Hepatocyte (in vitro differentiated cells): ENCODE results near the gene C1orf232. TPM values are rescaled to one million over a fixed set of nuclear protein-coding genes. Genes with fewer than 3 reads are reported as not detected.

ENCODE experiments used
- DNase-seq: peaks from one replicate; pipeline ENCODE4 v3.0.0-alpha.2; 2016; ENCODE audit warnings: low spot score
- H2AFZ ChIP-seq: fragments of 200-600 bp; sonication (generic); 2 replicates; pipeline ENCODE4 v1.6.0; 2016; ENCODE audit warnings: antibody characterized with exemption, mild to moderate bottlenecking
- H3K27ac ChIP-seq: fragments of 200-600 bp; sonication (generic); 2 replicates; pipeline ENCODE4 v1.5.1; 2016; ENCODE audit warnings: mild to moderate bottlenecking
- H3K27me3 ChIP-seq: fragments of 200-600 bp; sonication (generic); 2 replicates; pipeline ENCODE4 v1.6.1; 2016
- H3K36me3 ChIP-seq: fragments of 200-600 bp; sonication (generic); replicated peaks from 2 replicates; pipeline ENCODE4 v1.5.1; 2016; ENCODE audit warnings: low read depth; ENCODE audit not compliant: insufficient read depth
- H3K4me1 ChIP-seq: fragments of 200-600 bp; sonication (generic); 2 replicates; pipeline ENCODE4 v1.5.1; 2016; ENCODE audit warnings: mild to moderate bottlenecking, moderate library complexity; ENCODE audit not compliant: insufficient read depth
- H3K4me2 ChIP-seq: fragments of 200-600 bp; sonication (generic); 2 replicates; pipeline ENCODE4 v1.6.0; 2016
- H3K4me3 ChIP-seq: fragments of 200-600 bp; sonication (generic); 2 replicates; pipeline ENCODE4 v1.5.1; 2016; ENCODE audit warnings: mild to moderate bottlenecking
- H3K79me2 ChIP-seq: fragments of 200-600 bp; sonication (generic); 2 replicates; pipeline ENCODE4 v1.6.0; 2017; ENCODE audit warnings: mild to moderate bottlenecking
- H3K9me2 ChIP-seq: fragments of 200-600 bp; sonication (generic); replicated peaks from 2 replicates; pipeline ENCODE4 v1.6.0; 2017; ENCODE audit warnings: mild to moderate bottlenecking; ENCODE audit not compliant: insufficient read depth
- H3K9me3 ChIP-seq: fragments of 200-600 bp; sonication (generic); 2 replicates; pipeline ENCODE4 v1.5.1; 2016; ENCODE audit warnings: low read depth, mild to moderate bottlenecking
- H4K20me1 ChIP-seq: fragments of 200-600 bp; sonication (generic); 2 replicates; pipeline ENCODE4 v1.6.0; 2016; ENCODE audit warnings: mild to moderate bottlenecking; ENCODE audit not compliant: insufficient read depth, poor library complexity, severe bottlenecking
- CTCF ChIP-seq: fragments of 200-600 bp; sonication (generic); IDR thresholded peaks from 2 replicates; pipeline ENCODE4 v1.5.1; 2016; ENCODE audit warnings: antibody characterized with exemption, mild to moderate bottlenecking; ENCODE audit not compliant: poor library complexity
- EZH2 ChIP-seq: fragments of 200-600 bp; sonication (generic); IDR thresholded peaks from 2 replicates; pipeline ENCODE4 v1.6.1; 2016; ENCODE audit warnings: antibody characterized with exemption, mild to moderate bottlenecking, borderline replicate concordance
- EZH2phosphoT487 ChIP-seq: fragments of 200-600 bp; sonication (generic); IDR thresholded peaks from one replicate; pipeline ENCODE4 v1.6.1; 2018; ENCODE audit warnings: antibody characterized with exemption, mild to moderate bottlenecking, low read depth, moderate library complexity; ENCODE audit not compliant: unreplicated experiment, severe bottlenecking
- WGBS: methylation state at CpG from one replicate; pipeline ENCODE4 v1.1.6; 2016; ENCODE audit warnings: low lambda C conversion rate; ENCODE audit errors: missing lambda C conversion rate; 5-methylcytosine and 5-hydroxymethylcytosine counted together
- polyA plus RNA-seq: library from polyadenylated mRNA; unstranded; fragments of >200 nt; fragmentation: Nextera tagmentation; extraction: Ambion mirVana; gene quantifications from 2 replicates; pipeline ENCODE4 v1.2.1, GENCODE V29; 2016
- total RNA-seq: library from RNA; depleted of rRNA; stranded (reverse); fragments of >200 nt; gene quantifications from 2 replicates; pipeline ENCODE4 v1.2.3, GENCODE V29; 2014

C1orf232 gene
- total and polyA plus RNA-seq, 2 experiments from 2014 or later, result not detected

GRCh38 chr1:26132128-26132833 is 36.5 kb downstream of the C1orf232 start:
- Histone ChIP-seq H3K4me1 (no peaks in the 10 kb centered on the region), H3K79me2 (no peaks in the 10 kb centered on the region), H3K4me2 (no peak overlapping the region), H2AFZ (no peak overlapping the region), H3K9me2 (no peaks in the 10 kb centered on the region), H3K27ac (no peak overlapping the region), H3K27me3 (no peaks in the 10 kb centered on the region), H4K20me1 (no peaks in the 10 kb centered on the region), H3K36me3 (no peaks in the 10 kb centered on the region), H3K9me3 (no peaks in the 10 kb centered on the region), H3K4me3 (no peak overlapping the region)
- no peak for DNase-seq
- 86% methylated on average over 5 of the region's 5 CpGs for WGBS
- TF ChIP-seq EZH2phosphoT487, result no peak
- TF ChIP-seq EZH2, result no peak
- no peak for TF ChIP-seq CTCF

- 76% methylated on average over 1 of the region's 1 CpG for WGBS
- Histone ChIP-seq H3K79me2 (no peaks in the 10 kb centered on the region), H3K4me2 (no peak overlapping the region), H3K36me3 (no peaks in the 10 kb centered on the region), H3K27me3 (no peaks in the 10 kb centered on the region), H3K9me2 (no peaks in the 10 kb centered on the region), H3K4me3 (no peak overlapping the region), H3K9me3 (no peaks in the 10 kb centered on the region), H4K20me1 (no peaks in the 10 kb centered on the region), H3K27ac (no peak overlapping the region), H3K4me1 (peaks cover 3% of the 10 kb centered on the region), H2AFZ (no peak overlapping the region)
- no peak for DNase-seq
- TF ChIP-seq EZH2phosphoT487 (no peak), CTCF (no peak), EZH2 (no peak)
These were observed 38.1 kb downstream of the C1orf232 start for GRCh38 chr1:26130695-26131094.

GRCh38 chr1:26129778-26130177 is 39.0 kb downstream of the C1orf232 start:
- H3K36me3 ChIP-seq, result no peaks in the 10 kb centered on the region
- H3K9me3 ChIP-seq, result no peaks in the 10 kb centered on the region
- WGBS, result 96% methylated on average over 4 of the region's 4 CpGs
- no peak overlapping the region for H3K27ac ChIP-seq
- no peak overlapping the region for H2AFZ ChIP-seq
- no peak for DNase-seq
- no peaks in the 10 kb centered on the region for H3K27me3 ChIP-seq
- H3K4me2 ChIP-seq, result no peak overlapping the region
- no peak overlapping the region for H3K4me3 ChIP-seq
- no peak for TF ChIP-seq CTCF
- TF ChIP-seq EZH2, result no peak
- TF ChIP-seq EZH2phosphoT487, result no peak
- no peaks in the 10 kb centered on the region for H3K9me2 ChIP-seq
- H3K4me1 ChIP-seq, result peaks cover 3% of the 10 kb centered on the region
- no peaks in the 10 kb centered on the region for H4K20me1 ChIP-seq
- H3K79me2 ChIP-seq, result peaks cover 2% of the 10 kb centered on the region
